ENCODE results near the gene APOA4.

- TF ChIP-seq, protein P1, sequence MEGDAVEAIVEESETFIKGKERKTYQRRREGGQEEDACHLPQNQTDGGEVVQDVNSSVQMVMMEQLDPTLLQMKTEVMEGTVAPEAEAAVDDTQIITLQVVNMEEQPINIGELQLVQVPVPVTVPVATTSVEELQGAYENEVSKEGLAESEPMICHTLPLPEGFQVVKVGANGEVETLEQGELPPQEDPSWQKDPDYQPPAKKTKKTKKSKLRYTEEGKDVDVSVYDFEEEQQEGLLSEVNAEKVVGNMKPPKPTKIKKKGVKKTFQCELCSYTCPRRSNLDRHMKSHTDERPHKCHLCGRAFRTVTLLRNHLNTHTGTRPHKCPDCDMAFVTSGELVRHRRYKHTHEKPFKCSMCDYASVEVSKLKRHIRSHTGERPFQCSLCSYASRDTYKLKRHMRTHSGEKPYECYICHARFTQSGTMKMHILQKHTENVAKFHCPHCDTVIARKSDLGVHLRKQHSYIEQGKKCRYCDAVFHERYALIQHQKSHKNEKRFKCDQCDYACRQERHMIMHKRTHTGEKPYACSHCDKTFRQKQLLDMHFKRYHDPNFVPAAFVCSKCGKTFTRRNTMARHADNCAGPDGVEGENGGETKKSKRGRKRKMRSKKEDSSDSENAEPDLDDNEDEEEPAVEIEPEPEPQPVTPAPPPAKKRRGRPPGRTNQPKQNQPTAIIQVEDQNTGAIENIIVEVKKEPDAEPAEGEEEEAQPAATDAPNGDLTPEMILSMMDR (IDR thresholded peaks at IDR 0.05): no peak
- TF ChIP-seq POLR2A (IDR thresholded peaks at IDR 0.05): no peak
These were observed 41.4 kb upstream of the APOA4 start for GRCh38 chr11:116864531-116864930.

All from lower leg skin (tissue), 3 donors.